Measurements from ENCODE around the gene PAEP. TPM values are rescaled to one million over a fixed set of nuclear protein-coding genes. Genes with fewer than 3 reads are reported as not detected.

The PAEP gene
- 0.27 and 0.41 TPM in 2 replicates for total RNA-seq (2014; rRNA removed; shearing (Covaris generic))

GRCh38 chr9:135561391-135562234 lies at the start of gene PAEP:
Gene PAEP (plus strand): TSS chr9:135561756.

GRCh38 chr9:135520916-135521607 lies 40.5 kb upstream of the PAEP start, which contains the start of gene LCN1:
Gene LCN1 (plus strand): TSS chr9:135521440. CDS start chr9:135521498, 58 bp downstream.

GRCh38 chr9:135545646-135546176 lies 15.8 kb upstream of the PAEP start, which contains the start of gene OBP2A:
Gene OBP2A (plus strand): TSS chr9:135546126. CDS start chr9:135546181, 55 bp downstream.

Other genes with a start within 250 kb of the PAEP start
- 24.2 TPM in 2 replicates for gene PPP1R26, start 82.0 kb upstream of the PAEP start, total RNA-seq (2014; rRNA removed; shearing (Covaris generic))
- gene MRPS2, start 61.1 kb upstream of the PAEP start, total RNA-seq (2014; rRNA removed; shearing (Covaris generic)), result 66.1 and 73.4 TPM in 2 replicates
- gene LCN1, start 40.3 kb upstream of the PAEP start, total RNA-seq (2014; rRNA removed; shearing (Covaris generic)), result not detected in 2 replicates
- gene OBP2A, start 15.6 kb upstream of the PAEP start, total RNA-seq (2014; rRNA removed; shearing (Covaris generic)), result not detected in 2 replicates
- gene GLT6D1, start 77.8 kb downstream of the PAEP start, total RNA-seq (2014; rRNA removed; shearing (Covaris generic)), result not detected in 2 replicates
- not detected in 2 replicates for gene LCN9, start 101.6 kb downstream of the PAEP start, total RNA-seq (2014; rRNA removed; shearing (Covaris generic))
- gene SOHLH1, start 137.7 kb downstream of the PAEP start, total RNA-seq (2014; rRNA removed; shearing (Covaris generic)), result not detected in 2 replicates
- not detected in 2 replicates for gene KCNT1, start 140.4 kb downstream of the PAEP start, total RNA-seq (2014; rRNA removed; shearing (Covaris generic))